Loucy (cell line): Measurements from ENCODE around the gene HSPA14.

ENCODE experiments used
- EZH2phosphoT487 ChIP-seq: fragments of 200-600 bp; IDR thresholded peaks from 2 replicates; pipeline ENCODE4 v1.6.1; 2018; ENCODE audit warnings: antibody characterized with exemption, mild to moderate bottlenecking, moderate library complexity, borderline replicate concordance
- TF ChIP-seq, protein P1 (sequence below): fragments of 200-600 bp; sonication (generic); conservative IDR thresholded peaks from 2 replicates; pipeline ENCODE4 v1.5.1; 2014; ENCODE audit warnings: mild to moderate bottlenecking, antibody characterized with exemption, low read length

DNA sequence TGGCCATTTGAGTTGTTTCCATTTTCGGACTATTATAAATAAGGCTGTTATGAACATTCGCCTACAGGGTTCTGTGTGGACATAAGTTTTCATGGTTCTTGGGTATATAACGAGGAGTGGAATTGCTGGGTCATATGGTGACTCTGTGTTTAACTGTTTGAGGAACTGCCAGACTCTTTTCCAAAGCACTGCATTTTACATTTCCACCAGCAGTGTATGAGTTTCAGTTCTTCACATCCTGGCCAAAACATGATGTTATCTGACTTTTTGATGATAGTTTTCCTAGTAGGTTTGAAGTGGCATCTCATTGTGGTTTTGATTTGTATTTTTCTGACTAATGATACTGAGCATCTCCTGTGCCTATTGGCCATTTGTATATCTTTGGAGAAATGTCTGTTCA lies 46.0 kb downstream of the HSPA14 start:
- TF ChIP-seq, protein P1, sequence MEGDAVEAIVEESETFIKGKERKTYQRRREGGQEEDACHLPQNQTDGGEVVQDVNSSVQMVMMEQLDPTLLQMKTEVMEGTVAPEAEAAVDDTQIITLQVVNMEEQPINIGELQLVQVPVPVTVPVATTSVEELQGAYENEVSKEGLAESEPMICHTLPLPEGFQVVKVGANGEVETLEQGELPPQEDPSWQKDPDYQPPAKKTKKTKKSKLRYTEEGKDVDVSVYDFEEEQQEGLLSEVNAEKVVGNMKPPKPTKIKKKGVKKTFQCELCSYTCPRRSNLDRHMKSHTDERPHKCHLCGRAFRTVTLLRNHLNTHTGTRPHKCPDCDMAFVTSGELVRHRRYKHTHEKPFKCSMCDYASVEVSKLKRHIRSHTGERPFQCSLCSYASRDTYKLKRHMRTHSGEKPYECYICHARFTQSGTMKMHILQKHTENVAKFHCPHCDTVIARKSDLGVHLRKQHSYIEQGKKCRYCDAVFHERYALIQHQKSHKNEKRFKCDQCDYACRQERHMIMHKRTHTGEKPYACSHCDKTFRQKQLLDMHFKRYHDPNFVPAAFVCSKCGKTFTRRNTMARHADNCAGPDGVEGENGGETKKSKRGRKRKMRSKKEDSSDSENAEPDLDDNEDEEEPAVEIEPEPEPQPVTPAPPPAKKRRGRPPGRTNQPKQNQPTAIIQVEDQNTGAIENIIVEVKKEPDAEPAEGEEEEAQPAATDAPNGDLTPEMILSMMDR, result no peak
- TF ChIP-seq EZH2phosphoT487, result no peak
